Activated T-cell treated with anti-CD3 and anti-CD28 coated beads for 48 hours (primary cell): Measurements from ENCODE around the gene NKIRAS2.

Source experiments
- DNase-seq: peaks from one replicate; pipeline ENCODE4 v3.0.0-alpha.2; 2020; ENCODE audit warnings: low read depth

The NKIRAS2 gene

DNA sequence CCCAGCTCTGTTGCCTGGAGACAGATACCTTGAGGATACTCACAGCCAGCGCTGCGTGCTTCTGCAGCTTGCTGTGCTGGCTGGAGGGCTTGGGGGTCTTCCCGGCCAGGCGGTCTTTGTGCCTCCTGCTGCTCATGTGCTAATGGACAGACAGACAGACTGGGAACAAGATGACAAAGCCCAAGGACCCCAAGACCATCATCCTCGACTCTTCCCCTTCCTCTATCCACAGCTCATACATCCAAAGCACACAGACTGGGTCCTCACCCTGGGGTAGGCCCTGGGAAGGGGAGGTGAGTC, 7.7 kb downstream of the NKIRAS2 start:
- DNase-seq = no peak

GRCh38 chr17:42027961-42028790, 8.3 kb downstream of the NKIRAS2 start:
- no peak for DNase-seq

DNA sequence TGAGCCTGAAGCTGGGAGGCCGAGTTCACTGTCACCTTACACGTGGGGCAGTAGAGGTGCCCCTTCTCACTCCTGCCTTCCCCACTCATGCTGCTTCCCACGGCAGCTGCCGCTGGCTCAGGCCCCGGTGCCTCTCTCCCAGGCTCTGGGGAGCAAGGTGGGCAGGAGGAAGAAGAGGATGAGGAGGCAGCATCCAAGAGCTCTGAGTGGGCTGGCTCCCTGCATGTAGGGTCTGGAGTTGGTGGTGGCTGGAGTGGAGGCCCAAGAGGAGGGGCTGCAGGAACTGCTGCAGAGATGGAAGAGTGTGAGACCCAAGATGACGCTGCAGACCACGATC, 8.9 kb downstream of the NKIRAS2 start:
- no peak for DNase-seq

GRCh38 chr17:42031584-42031983, 11.7 kb downstream of the NKIRAS2 start:
- DNase-seq = no peak

- DNase-seq = no peak
These were observed 14.2 kb downstream of the NKIRAS2 start for GRCh38 chr17:42034059-42034458.

- no peak for DNase-seq
These were observed 18.5 kb downstream of the NKIRAS2 start for GRCh38 chr17:42038221-42038973.

DNA sequence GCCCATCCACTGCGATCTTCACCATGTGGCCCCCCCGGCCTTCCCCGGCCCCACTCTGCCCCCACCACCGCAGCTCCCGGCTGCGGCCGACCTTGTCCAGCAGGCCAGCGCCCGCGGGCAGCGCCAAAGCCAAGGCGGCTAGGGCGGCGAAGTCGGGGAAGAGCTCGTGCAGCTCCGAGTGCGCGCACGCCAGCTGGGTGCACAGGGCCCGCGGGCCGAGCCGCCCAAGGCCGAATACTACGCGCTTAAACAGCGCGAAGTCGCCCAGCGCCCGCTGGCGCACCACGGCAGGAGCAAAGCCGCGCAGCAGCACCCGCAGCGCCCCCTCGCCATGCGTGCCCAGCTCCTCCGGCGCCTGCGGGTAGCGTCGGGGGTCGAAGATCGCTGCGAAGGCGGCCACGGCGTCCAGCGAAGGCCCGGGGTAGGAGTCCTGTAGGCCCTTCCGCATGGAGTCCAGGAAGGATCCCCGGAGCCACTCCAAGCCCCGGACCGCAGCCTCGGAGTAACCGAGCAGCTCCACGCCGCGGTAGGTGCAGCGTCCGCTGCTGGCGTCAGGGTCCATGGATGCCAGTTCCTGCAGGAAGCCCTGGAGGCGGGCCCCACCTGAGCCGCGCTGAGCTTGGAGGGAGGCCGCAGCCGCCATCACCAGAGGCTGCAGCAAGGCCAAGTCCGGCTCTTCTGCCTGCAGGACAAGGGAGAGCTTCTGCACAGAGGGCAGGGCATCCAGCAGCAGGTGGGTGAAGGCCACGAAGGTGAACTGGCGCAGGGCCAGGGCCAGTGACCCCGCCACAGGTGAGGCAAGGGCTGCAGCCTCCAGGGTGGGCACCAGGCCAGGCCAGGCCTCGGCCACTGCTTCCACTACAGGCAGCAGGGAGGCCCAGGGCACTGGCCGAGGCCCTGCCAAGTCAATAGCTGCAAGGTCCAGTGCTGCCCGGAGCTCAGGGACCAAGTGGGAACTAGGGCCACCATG, 20.2 kb downstream of the NKIRAS2 start:
- no peak for DNase-seq

- DNase-seq = no peak
These were observed 20.9 kb downstream of the NKIRAS2 start for GRCh38 chr17:42040818-42041217.

DNA sequence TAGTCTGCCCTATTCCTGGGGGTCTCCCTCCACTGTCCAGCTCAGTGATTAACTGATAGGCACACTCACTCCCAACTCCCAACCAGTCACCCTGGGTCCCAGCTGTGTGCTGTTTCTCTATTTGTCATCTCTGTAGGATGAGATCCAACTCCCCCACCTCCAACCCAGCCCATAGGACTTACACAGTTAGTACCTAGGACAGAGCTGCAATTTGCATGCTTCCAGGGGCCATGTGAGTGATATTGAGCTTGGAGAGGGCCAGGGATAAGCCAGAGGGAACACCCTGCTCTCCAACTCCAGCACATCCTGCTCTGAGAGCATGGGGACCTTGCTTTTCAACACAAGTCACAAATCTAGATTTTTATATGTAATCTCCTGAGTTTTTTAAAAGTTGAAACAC, 21.7 kb downstream of the NKIRAS2 start:
- no peak for DNase-seq

DNA sequence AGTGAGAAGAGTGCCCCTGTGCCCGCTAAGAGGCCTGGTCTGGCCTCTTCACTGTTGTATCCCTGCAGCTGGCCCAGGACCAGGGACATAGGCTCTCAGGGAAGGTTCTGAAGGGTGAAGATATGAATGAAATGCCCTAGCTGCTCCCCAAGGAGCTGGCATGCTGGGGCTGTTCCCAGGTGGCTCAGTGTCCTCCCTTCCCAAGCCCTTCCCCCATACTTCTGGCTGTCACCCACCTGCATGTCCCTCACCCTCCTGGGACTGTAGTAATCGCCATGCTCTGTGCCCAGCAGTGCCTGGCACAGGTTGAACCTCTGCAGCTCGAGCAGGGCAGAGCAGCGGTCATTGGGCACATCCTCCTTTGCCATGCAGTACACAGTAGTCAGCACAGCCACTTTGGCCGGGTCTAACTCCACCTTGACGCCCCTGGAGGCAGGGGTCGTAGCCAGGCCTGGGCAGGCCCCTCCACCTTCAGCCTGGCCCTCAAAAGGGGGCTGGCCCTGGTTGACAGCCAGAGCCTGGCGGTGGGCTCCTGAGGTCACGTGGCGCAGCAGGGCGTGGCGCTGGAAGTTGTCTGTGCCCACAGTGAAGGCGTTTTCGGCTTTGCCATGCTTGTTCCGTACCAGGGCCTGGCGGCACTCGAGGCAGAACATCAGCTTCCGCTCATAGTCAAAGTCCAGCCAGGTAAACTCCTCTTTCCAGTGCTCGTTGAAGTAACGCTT, 22.9 kb downstream of the NKIRAS2 start:
- no peak for DNase-seq

GRCh38 chr17:42045719-42046118, 25.8 kb downstream of the NKIRAS2 start:
- DNase-seq = no peak

DNA sequence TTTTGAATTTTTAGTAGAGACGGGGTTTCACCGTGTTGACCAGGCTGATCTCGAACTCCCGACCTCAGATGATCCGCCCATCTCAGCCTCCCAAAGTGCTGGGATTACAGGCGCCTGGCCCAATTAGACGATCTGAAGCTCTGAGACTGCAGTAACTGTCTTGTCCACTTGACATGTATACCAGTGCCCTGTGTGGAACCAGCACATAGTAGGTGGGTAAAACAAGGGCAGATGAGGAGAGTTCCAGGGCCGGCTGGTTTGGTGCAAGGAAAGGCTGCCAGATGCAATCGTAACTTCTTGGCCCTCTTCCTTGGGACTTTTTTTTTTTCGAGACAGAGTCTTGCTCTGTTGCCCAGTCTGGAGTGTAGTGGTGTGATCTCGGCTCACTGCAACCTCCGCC, 27.5 kb downstream of the NKIRAS2 start:
- DNase-seq = no peak

DNA sequence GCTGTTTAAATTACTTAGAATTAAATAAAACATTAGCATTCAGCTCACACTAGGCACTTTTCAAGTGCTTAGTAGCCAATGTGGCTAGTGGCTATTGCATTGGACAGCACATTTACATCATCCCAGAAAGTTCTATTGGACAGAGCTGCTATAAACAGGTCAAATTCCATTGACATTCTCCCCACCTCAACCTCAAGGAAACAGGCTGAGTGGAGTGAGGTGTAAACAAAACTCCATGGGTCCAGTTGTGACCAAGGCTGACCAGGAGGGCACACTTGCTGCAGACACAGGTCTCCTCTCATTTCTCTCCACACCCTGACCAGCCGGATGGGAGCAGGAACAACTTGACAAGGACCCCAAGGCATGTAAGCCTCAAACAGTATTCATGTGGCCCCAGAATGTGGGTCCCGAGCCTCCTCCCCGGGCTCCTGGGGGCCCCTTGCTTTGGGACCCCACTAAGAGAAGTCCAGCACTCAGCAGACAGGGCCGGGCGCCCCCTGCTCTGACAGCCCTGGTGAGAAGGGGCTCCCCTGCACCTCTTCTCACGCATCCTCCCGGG, 30.0 kb downstream of the NKIRAS2 start:
- DNase-seq = no peak

GRCh38 chr17:42050393-42051012, 30.6 kb downstream of the NKIRAS2 start, which contains the start of gene C17orf113:
TSS of gene C17orf113 (minus strand) at chr17:42050601. CDS start at chr17:42043376, 7,225 bp downstream.
- DNase-seq = peak; percentile 29

- DNase-seq = no peak
These were observed 31.1 kb downstream of the NKIRAS2 start for GRCh38 chr17:42051013-42051400.

- no peak for DNase-seq
These were observed 31.8 kb downstream of the NKIRAS2 start for GRCh38 chr17:42051645-42052044.

DNA sequence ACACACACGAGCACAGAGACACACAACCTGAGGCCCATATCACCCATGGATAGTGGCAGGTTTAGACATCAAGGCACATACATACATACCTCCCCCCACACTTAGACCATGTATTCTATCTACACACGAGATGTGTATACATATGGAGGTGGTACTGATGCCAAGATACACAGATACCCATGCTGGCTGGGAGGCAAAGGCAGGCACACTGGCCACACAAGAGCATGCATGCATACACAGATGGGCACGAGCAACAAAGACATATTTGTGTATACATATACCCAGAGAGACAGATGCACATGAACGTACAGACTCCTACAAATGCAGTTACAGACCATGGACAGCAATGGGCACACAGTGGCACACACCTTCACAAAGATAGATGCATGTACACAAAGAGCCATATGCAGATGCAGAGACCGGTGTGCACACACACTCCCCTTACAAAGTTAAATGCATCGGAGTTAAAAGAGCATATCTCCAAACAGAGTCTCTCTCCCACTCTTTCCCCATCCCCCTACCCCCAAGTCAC, 32.5 kb downstream of the NKIRAS2 start:
- no peak for DNase-seq

- no peak for DNase-seq
These were observed 34.0 kb downstream of the NKIRAS2 start for GRCh38 chr17:42053731-42054500.

DNA sequence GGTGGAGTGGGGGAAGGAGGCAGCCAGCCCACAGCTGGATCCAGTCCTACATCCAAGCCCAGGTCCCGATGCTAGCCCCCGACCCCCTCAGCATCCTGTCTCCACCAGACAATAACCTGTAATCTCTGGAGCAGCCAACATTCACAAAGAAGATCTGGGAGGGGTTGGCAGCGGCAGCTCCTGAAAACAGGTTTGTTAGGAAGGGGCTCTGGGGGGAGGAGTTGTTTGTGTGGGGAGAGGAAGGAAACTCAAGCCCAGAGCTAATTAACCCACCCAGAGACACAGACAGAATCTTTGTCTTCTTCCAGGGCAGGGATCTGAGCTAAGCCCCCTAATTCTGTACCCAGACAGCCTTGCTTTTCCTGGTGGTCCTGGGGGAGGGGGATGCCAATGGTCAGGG, 35.1 kb downstream of the NKIRAS2 start:
- no peak for DNase-seq

DNA sequence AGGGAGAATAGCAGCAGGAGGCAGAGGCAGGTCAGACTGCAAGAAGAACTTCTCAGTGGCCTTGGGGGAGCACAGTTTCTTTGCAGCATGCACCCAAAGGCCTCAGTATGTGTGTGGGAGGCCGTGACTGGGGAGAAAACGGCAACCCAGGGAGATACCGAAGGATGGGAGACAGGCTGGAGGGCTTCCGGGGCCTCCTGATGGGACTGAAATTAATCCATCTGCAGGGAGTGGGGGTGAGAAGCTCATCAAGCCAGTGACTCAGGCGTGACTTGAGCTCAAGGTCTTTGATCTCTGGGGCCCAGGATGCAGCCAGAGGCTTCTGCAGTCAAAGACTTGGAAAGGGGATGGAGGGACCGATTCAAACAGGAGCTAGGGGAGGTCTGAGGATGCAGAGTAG, 35.6 kb downstream of the NKIRAS2 start:
- no peak for DNase-seq
